Raji (cell line): ENCODE results near the gene CNTNAP2.

ENCODE experiments used
- POLR2A ChIP-seq: IDR thresholded peaks from 2 replicates; pipeline ENCODE4 v1.6.1; 2011; ENCODE audit warnings: low read depth, low read length, control low read depth; ENCODE audit not compliant: insufficient read depth

CNTNAP2 gene

GRCh38 chr7:147861058-147861716 is 1744.6 kb downstream of the CNTNAP2 start:
- TF ChIP-seq POLR2A, result no peak

GRCh38 chr7:147861945-147862344 is 1745.3 kb downstream of the CNTNAP2 start:
- no peak for TF ChIP-seq POLR2A

- TF ChIP-seq POLR2A, result no peak
Measured at GRCh38 chr7:147869456-147869855, 1752.9 kb downstream of the CNTNAP2 start.

- no peak for TF ChIP-seq POLR2A
Measured at GRCh38 chr7:147878912-147879661, 1762.5 kb downstream of the CNTNAP2 start.

- no peak for TF ChIP-seq POLR2A
Measured at GRCh38 chr7:147885869-147886268, 1769.3 kb downstream of the CNTNAP2 start.

GRCh38 chr7:147894271-147894670 is 1777.7 kb downstream of the CNTNAP2 start:
- no peak for TF ChIP-seq POLR2A

- TF ChIP-seq POLR2A, result no peak
Measured at GRCh38 chr7:147896121-147896520, 1779.5 kb downstream of the CNTNAP2 start.

- no peak for TF ChIP-seq POLR2A
Measured at GRCh38 chr7:147903536-147904218, 1787.1 kb downstream of the CNTNAP2 start.

- TF ChIP-seq POLR2A, result no peak
Measured at GRCh38 chr7:147904219-147904576, 1787.6 kb downstream of the CNTNAP2 start.

GRCh38 chr7:147909431-147910148 is 1793.0 kb downstream of the CNTNAP2 start:
- no peak for TF ChIP-seq POLR2A

- no peak for TF ChIP-seq POLR2A
Measured at GRCh38 chr7:147911201-147911601, 1794.6 kb downstream of the CNTNAP2 start.

GRCh38 chr7:147912291-147912690 is 1795.7 kb downstream of the CNTNAP2 start:
- TF ChIP-seq POLR2A, result no peak

- no peak for TF ChIP-seq POLR2A
Measured at GRCh38 chr7:147912946-147913638, 1796.5 kb downstream of the CNTNAP2 start.

- no peak for TF ChIP-seq POLR2A
Measured at GRCh38 chr7:147915781-147916180, 1799.2 kb downstream of the CNTNAP2 start.

GRCh38 chr7:147916573-147916972 is 1800.0 kb downstream of the CNTNAP2 start:
- no peak for TF ChIP-seq POLR2A

GRCh38 chr7:147923841-147924240 is 1807.2 kb downstream of the CNTNAP2 start:
- no peak for TF ChIP-seq POLR2A

- TF ChIP-seq POLR2A, result no peak
Measured at GRCh38 chr7:147937428-147937827, 1820.8 kb downstream of the CNTNAP2 start.
